GM23338 (cell line): ENCODE results near the gene SCFD2. TPM values are rescaled to one million over a fixed set of nuclear protein-coding genes. Genes with fewer than 3 reads are reported as not detected.

Source experiments
- ATAC-seq: fragments of 200-7000 bp; cut with Tn5 transposase; 3 replicates; pipeline ENCODE4 v1.9.1; 2020
- DNase-seq: peaks from one replicate; pipeline ENCODE4 v3.0.0-alpha.2; 2015; ENCODE audit warnings: low spot score
- H2AFZ ChIP-seq: fragments of 200-600 bp; sonication (generic); 2 replicates; pipeline ENCODE4 v1.8.0; 2016; ENCODE audit warnings: antibody characterized with exemption, mild to moderate bottlenecking, moderate library complexity
- H3F3A ChIP-seq: fragments of 200-600 bp; sonication (generic); replicated peaks from 2 replicates; pipeline ENCODE4 v1.8.0; 2017; ENCODE audit warnings: antibody characterized with exemption, mixed run types, low read depth
- H3K27ac ChIP-seq: fragments of 200-600 bp; sonication (generic); 2 replicates; pipeline ENCODE4 v1.6.1; 2016; ENCODE audit warnings: low read depth
- H3K27me3 ChIP-seq: fragments of 200-600 bp; sonication (generic); 2 replicates; pipeline ENCODE4 v1.8.0; 2016; ENCODE audit warnings: mild to moderate bottlenecking, mixed run types, moderate library complexity; ENCODE audit not compliant: insufficient read depth
- H3K36me3 ChIP-seq: fragments of 200-600 bp; sonication (generic); 2 replicates; pipeline ENCODE4 v1.8.0; 2016; ENCODE audit warnings: mild to moderate bottlenecking; ENCODE audit not compliant: insufficient read depth
- H3K4me1 ChIP-seq: fragments of 200-600 bp; sonication (generic); 2 replicates; pipeline ENCODE4 v1.8.0; 2016; ENCODE audit warnings: mild to moderate bottlenecking, moderate library complexity; ENCODE audit not compliant: insufficient read depth
- H3K4me2 ChIP-seq: fragments of 200-600 bp; sonication (generic); 2 replicates; pipeline ENCODE4 v1.7.1; 2017; ENCODE audit warnings: mixed run types
- H3K4me3 ChIP-seq: fragments of 200-600 bp; sonication (generic); 2 replicates; pipeline ENCODE4 v1.6.1; 2016; ENCODE audit warnings: mixed run types
- H3K79me2 ChIP-seq: fragments of 200-600 bp; sonication (generic); replicated peaks from 2 replicates; pipeline ENCODE4 v1.8.0; 2017; ENCODE audit warnings: mild to moderate bottlenecking; ENCODE audit not compliant: insufficient read depth
- H3K9me2 ChIP-seq: fragments of 200-600 bp; sonication (generic); 2 replicates; pipeline ENCODE4 v1.8.0; 2017; ENCODE audit not compliant: insufficient read depth
- H4K20me1 ChIP-seq: fragments of 200-600 bp; sonication (generic); replicated peaks from 2 replicates; pipeline ENCODE4 v1.8.0; 2017; ENCODE audit warnings: mild to moderate bottlenecking; ENCODE audit not compliant: insufficient read depth
- H3K27ac Mint-ChIP-seq: 2 replicates; pipeline ENCODE4 v1.8.0; 2020; ENCODE audit warnings: inconsistent platforms, mild to moderate bottlenecking, moderate library complexity, mixed read lengths
- H3K27me3 Mint-ChIP-seq: 3 replicates; pipeline ENCODE4 v1.8.0; 2022; ENCODE audit warnings: low read depth, mild to moderate bottlenecking, moderate library complexity, mixed read lengths, inconsistent platforms; ENCODE audit not compliant: insufficient read depth, poor library complexity
- H3K36me3 Mint-ChIP-seq: 3 replicates; pipeline ENCODE4 v1.8.0; 2021; ENCODE audit warnings: low read depth, mild to moderate bottlenecking, inconsistent platforms, moderate library complexity, mixed read lengths
- H3K4me1 Mint-ChIP-seq: 3 replicates; pipeline ENCODE4 v1.8.0; 2020; ENCODE audit warnings: mild to moderate bottlenecking, inconsistent platforms, mixed read lengths
- H3K4me3 Mint-ChIP-seq: 3 replicates; pipeline ENCODE4 v1.8.0; 2021; ENCODE audit warnings: moderate library complexity, mild to moderate bottlenecking, inconsistent platforms, mixed read lengths
- H3K9me3 Mint-ChIP-seq: 3 replicates; pipeline ENCODE4 v1.8.0; 2020; ENCODE audit warnings: moderate library complexity, mild to moderate bottlenecking, inconsistent platforms, mixed read lengths
- CREB1 ChIP-seq: fragments of 250-450 bp; sonication (Bioruptor Pico); IDR thresholded peaks from 2 replicates; pipeline ENCODE4 v1.5.0; 2020; ENCODE audit warnings: low read depth, mild to moderate bottlenecking, moderate library complexity
- JUNB ChIP-seq: IDR thresholded peaks from one replicate; pipeline ENCODE4 v1.6.1; 2016; ENCODE audit warnings: antibody characterized with exemption; ENCODE audit not compliant: unreplicated experiment
- NANOG ChIP-seq: IDR thresholded peaks from 2 replicates; pipeline ENCODE4 v1.6.1; 2016; ENCODE audit warnings: antibody characterized with exemption, borderline replicate concordance
- POLR2AphosphoS5 ChIP-seq: IDR thresholded peaks from 2 replicates; pipeline ENCODE4 v1.6.1; 2016; ENCODE audit warnings: antibody characterized with exemption, low read depth
- STAT1 ChIP-seq: IDR thresholded peaks from one replicate; pipeline ENCODE4 v1.6.1; 2016; ENCODE audit warnings: antibody characterized with exemption; ENCODE audit not compliant: unreplicated experiment
- ZNF331 ChIP-seq: fragments of 250-450 bp; sonication (Bioruptor Pico); IDR thresholded peaks from 2 replicates; pipeline ENCODE4 v1.5.0; 2020; ENCODE audit warnings: low read depth, mild to moderate bottlenecking, moderate library complexity
- polyA plus RNA-seq: library from polyadenylated mRNA; unstranded; fragments of >200 nt; fragmentation: Nextera tagmentation; extraction: Ambion mirVana; gene quantifications from 2 replicates; pipeline ENCODE4 v1.2.1, GENCODE V29; 2016
- total RNA-seq: library from RNA; depleted of rRNA; stranded (reverse); fragments of >200 nt; shearing (Covaris generic); gene quantifications from 2 replicates; pipeline ENCODE4 v1.2.3, GENCODE V29; 2014
- TF ChIP-seq, protein P1 (sequence below): fragments of 250-450 bp; sonication (Bioruptor Pico); IDR thresholded peaks from 2 replicates; pipeline ENCODE4 v1.5.0; 2020; ENCODE audit warnings: mild to moderate bottlenecking, moderate library complexity
- TF ChIP-seq, protein P2 (sequence below): IDR thresholded peaks from 2 replicates; pipeline ENCODE4 v1.6.1; 2016; ENCODE audit warnings: antibody characterized with exemption

The SCFD2 gene
- total and polyA plus RNA-seq, 2 experiments from 2014 or later: 5.7 to 17.5 TPM

DNA sequence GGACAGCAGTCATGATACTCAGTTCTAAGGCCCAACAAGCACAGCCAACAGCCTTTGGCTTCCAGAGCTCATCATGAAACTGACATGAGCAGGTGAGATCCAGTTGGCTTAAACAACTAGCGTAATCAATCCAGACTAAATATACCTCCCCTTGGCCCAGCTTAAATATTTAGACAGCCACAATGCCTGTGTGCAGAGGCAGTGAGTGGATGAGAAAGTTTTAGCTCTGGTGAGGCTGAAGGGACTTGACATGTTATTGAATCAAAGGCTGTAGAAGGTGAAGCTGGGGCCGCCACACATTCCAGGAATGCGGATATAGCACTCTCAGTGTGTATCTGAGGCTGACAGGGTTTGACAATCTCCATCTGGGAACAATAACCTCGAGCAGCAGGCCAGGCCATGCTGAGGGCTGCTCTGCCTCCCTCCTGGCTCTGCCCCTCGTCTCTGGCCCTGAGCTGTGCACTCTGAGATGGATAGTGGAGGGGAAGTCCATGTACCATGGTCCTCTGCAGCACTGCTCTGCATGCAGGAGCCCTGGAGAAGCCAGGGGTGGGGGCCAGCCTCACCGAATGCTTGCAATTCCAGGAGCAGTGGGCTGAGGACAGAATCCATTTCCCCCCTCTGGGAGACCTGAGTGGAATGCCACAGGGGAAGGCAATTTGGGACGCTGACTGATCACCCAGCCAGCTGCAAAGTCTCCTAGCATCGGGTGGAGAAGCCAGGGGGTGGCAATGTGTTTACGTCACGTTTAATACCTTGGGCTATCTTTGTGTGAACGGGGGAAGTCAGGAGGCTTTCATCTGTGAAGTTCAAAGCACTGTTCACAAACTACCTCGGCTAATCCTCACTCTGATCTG lies 541.0 kb downstream of the SCFD2 start (continued):
- TF ChIP-seq, protein P1, sequence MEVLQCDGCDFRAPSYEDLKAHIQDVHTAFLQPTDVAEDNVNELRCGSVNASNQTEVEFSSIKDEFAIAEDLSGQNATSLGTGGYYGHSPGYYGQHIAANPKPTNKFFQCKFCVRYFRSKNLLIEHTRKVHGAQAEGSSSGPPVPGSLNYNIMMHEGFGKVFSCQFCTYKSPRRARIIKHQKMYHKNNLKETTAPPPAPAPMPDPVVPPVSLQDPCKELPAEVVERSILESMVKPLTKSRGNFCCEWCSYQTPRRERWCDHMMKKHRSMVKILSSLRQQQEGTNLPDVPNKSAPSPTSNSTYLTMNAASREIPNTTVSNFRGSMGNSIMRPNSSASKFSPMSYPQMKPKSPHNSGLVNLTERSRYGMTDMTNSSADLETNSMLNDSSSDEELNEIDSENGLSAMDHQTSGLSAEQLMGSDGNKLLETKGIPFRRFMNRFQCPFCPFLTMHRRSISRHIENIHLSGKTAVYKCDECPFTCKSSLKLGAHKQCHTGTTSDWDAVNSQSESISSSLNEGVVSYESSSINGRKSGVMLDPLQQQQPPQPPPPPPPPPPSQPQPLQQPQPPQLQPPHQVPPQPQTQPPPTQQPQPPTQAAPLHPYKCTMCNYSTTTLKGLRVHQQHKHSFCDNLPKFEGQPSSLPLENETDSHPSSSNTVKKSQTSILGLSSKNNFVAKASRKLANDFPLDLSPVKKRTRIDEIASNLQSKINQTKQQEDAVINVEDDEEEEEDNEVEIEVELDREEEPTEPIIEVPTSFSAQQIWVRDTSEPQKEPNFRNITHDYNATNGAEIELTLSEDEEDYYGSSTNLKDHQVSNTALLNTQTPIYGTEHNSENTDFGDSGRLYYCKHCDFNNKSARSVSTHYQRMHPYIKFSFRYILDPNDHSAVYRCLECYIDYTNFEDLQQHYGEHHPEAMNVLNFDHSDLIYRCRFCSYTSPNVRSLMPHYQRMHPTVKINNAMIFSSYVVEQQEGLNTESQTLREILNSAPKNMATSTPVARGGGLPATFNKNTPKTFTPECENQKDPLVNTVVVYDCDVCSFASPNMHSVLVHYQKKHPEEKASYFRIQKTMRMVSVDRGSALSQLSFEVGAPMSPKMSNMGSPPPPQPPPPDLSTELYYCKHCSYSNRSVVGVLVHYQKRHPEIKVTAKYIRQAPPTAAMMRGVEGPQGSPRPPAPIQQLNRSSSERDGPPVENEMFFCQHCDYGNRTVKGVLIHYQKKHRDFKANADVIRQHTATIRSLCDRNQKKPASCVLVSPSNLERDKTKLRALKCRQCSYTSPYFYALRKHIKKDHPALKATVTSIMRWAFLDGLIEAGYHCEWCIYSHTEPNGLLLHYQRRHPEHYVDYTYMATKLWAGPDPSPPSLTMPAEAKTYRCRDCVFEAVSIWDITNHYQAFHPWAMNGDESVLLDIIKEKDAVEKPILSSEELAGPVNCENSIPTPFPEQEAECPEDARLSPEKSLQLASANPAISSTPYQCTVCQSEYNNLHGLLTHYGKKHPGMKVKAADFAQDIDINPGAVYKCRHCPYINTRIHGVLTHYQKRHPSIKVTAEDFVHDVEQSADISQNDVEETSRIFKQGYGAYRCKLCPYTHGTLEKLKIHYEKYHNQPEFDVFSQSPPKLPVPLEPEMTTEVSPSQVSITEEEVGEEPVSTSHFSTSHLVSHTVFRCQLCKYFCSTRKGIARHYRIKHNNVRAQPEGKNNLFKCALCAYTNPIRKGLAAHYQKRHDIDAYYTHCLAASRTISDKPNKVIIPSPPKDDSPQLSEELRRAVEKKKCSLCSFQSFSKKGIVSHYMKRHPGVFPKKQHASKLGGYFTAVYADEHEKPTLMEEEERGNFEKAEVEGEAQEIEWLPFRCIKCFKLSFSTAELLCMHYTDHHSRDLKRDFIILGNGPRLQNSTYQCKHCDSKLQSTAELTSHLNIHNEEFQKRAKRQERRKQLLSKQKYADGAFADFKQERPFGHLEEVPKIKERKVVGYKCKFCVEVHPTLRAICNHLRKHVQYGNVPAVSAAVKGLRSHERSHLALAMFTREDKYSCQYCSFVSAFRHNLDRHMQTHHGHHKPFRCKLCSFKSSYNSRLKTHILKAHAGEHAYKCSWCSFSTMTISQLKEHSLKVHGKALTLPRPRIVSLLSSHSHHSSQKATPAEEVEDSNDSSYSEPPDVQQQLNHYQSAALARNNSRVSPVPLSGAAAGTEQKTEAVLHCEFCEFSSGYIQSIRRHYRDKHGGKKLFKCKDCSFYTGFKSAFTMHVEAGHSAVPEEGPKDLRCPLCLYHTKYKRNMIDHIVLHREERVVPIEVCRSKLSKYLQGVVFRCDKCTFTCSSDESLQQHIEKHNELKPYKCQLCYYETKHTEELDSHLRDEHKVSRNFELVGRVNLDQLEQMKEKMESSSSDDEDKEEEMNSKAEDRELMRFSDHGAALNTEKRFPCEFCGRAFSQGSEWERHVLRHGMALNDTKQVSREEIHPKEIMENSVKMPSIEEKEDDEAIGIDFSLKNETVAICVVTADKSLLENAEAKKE (CRISPR knock-in tag): no peak
- TF ChIP-seq CREB1 (CRISPR knock-in tag): no peak
- no peak for TF ChIP-seq STAT1

- H3K27me3 Mint-ChIP-seq: peaks cover 4% of the 10 kb centered on the region
- Histone ChIP-seq H3K9me2 (peaks cover 23% of the 10 kb centered on the region; the same call in 1 of the 2 replicates), H3K27me3 (no peaks in the 10 kb centered on the region), H4K20me1 (no peaks in the 10 kb centered on the region), H3K4me2 (no peak overlapping the region), H3K4me3 (no peak overlapping the region), H3K27ac (no peak overlapping the region), H3K4me1 (no peaks in the 10 kb centered on the region), H2AFZ (no peak overlapping the region), H3K36me3 (no peaks in the 10 kb centered on the region), H3F3A (no peaks in the 10 kb centered on the region), H3K79me2 (no peaks in the 10 kb centered on the region)
- H3K4me3 Mint-ChIP-seq: no peak overlapping the region
- H3K4me1 Mint-ChIP-seq: no peaks in the 10 kb centered on the region; the same call in 2 of the 3 replicates
- H3K9me3 Mint-ChIP-seq: peaks cover 14% of the 10 kb centered on the region
- ATAC-seq (no peak), DNase-seq (no peak)
- H3K27ac Mint-ChIP-seq: no peak overlapping the region
- peaks cover 12% of the 10 kb centered on the region; the same call in 2 of the 3 replicates for H3K36me3 Mint-ChIP-seq
- TF ChIP-seq NANOG: no peak
- TF ChIP-seq, protein P1 (CRISPR knock-in tag): no peak
- no peak for TF ChIP-seq JUNB
- TF ChIP-seq, protein P2, sequence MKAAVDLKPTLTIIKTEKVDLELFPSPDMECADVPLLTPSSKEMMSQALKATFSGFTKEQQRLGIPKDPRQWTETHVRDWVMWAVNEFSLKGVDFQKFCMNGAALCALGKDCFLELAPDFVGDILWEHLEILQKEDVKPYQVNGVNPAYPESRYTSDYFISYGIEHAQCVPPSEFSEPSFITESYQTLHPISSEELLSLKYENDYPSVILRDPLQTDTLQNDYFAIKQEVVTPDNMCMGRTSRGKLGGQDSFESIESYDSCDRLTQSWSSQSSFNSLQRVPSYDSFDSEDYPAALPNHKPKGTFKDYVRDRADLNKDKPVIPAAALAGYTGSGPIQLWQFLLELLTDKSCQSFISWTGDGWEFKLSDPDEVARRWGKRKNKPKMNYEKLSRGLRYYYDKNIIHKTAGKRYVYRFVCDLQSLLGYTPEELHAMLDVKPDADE: no peak
- TF ChIP-seq POLR2AphosphoS5: no peak
- TF ChIP-seq ZNF331 (CRISPR knock-in tag): no peak
These were observed 541.6 kb downstream of the SCFD2 start for GRCh38 chr4:52824270-52824602.
